Lower lobe of right lung (tissue), 2 donors: ENCODE results near the gene NUAK1. TPM values are rescaled to one million over a fixed set of nuclear protein-coding genes. Genes with fewer than 3 reads are reported as not detected.

Experiments used
- ATAC-seq, 2 donors: fragments of 200-7000 bp; cut with Tn5 transposase; one replicate each; pipeline ENCODE4 v1.9.1; 2020 to 2022; ENCODE audit warnings: mild to moderate bottlenecking in 2 of 2, moderate library complexity in 2 of 2
- DNase-seq: peaks from one replicate; pipeline ENCODE4 v3.0.0-alpha.2; 2020
- H3K27ac ChIP-seq: fragments of 200-600 bp; one replicate; pipeline ENCODE4 v1.8.0; 2022
- H3K27me3 ChIP-seq: fragments of 200-600 bp; one replicate; pipeline ENCODE4 v1.8.0; 2022; ENCODE audit warnings: low read depth
- H3K36me3 ChIP-seq: fragments of 200-600 bp; one replicate; pipeline ENCODE4 v1.8.0; 2022; ENCODE audit warnings: mild to moderate bottlenecking
- H3K4me1 ChIP-seq: fragments of 200-600 bp; one replicate; pipeline ENCODE4 v1.8.0; 2022
- H3K4me3 ChIP-seq: fragments of 200-600 bp; one replicate; pipeline ENCODE4 v1.8.0; 2022; ENCODE audit warnings: mild to moderate bottlenecking
- H3K9me3 ChIP-seq: fragments of 200-600 bp; one replicate; pipeline ENCODE4 v1.8.0; 2022
- CTCF ChIP-seq: fragments of 200-600 bp; IDR thresholded peaks from one replicate; pipeline ENCODE4 v1.8.0; 2022; ENCODE audit warnings: antibody characterized with exemption, mild to moderate bottlenecking
- intact Hi-C: fragments of 100-400 bp; cut with DNase I; formaldehyde crosslinking; loops from one replicate; pipeline ENCODE4 v1.11.0; 2022
- total RNA-seq: library from RNA; stranded (reverse); fragmentation: NEBNext Ultra II Directional; extraction: Animal tissue kit (Norgen Biotek cat#: 25700); gene quantifications from one replicate; pipeline ENCODE4 v1.2.1, GENCODE V29; 2021
- donor health status: DM: no; HTN: yes; CAD: no; lungs with severe emphysema.

Gene NUAK1
- total RNA-seq, 1 donor from 2014 or later = 17.5 TPM

GRCh38 chr12:106074361-106074705, 64.4 kb downstream of the NUAK1 start:
- ATAC-seq (peak in 1 of 2 donors; percentile 12), DNase-seq (no peak)
- Histone ChIP-seq H3K27me3 (no peaks in the 10 kb centered on the region), H3K4me1 (peaks cover 32% of the 10 kb centered on the region), H3K4me3 (no peak overlapping the region), H3K9me3 (no peaks in the 10 kb centered on the region), H3K27ac (peak overlapping the region; percentile 20), H3K36me3 (peaks cover 10% of the 10 kb centered on the region)
- intact Hi-C loops = no loop called here
- no peak for TF ChIP-seq CTCF

- H3K4me1 ChIP-seq = peaks cover 22% of the 10 kb centered on the region
- no peak overlapping the region for H3K4me3 ChIP-seq
- H3K36me3 ChIP-seq = peaks cover 21% of the 10 kb centered on the region
- no peaks in the 10 kb centered on the region for H3K9me3 ChIP-seq
- no peak overlapping the region for H3K27ac ChIP-seq
- no peak for TF ChIP-seq CTCF
- H3K27me3 ChIP-seq = no peaks in the 10 kb centered on the region
- intact Hi-C loops = no loop called here
- no peak for ATAC-seq
- DNase-seq = no peak
Observed at GRCh38 chr12:106073179-106073578, 65.6 kb downstream of the NUAK1 start.

GRCh38 chr12:106072751-106073150, 66.0 kb downstream of the NUAK1 start:
- Histone ChIP-seq H3K4me3 (no peak overlapping the region), H3K36me3 (peaks cover 25% of the 10 kb centered on the region), H3K27me3 (no peaks in the 10 kb centered on the region), H3K9me3 (no peaks in the 10 kb centered on the region), H3K27ac (peak overlapping the region; percentile 2), H3K4me1 (peaks cover 22% of the 10 kb centered on the region)
- intact Hi-C loops = no loop called here
- no peak for TF ChIP-seq CTCF
- ATAC-seq (no peak), DNase-seq (no peak)

- no peak for TF ChIP-seq CTCF
- no peak for ATAC-seq
- Histone ChIP-seq H3K4me3 (no peak overlapping the region), H3K27me3 (no peaks in the 10 kb centered on the region), H3K27ac (no peak overlapping the region), H3K9me3 (no peaks in the 10 kb centered on the region), H3K36me3 (peaks cover 36% of the 10 kb centered on the region), H3K4me1 (peaks cover 22% of the 10 kb centered on the region)
- DNase-seq = no peak
- intact Hi-C loops = no loop called here
Observed at GRCh38 chr12:106071686-106072085, 67.1 kb downstream of the NUAK1 start.

GRCh38 chr12:106070611-106071010, 68.1 kb downstream of the NUAK1 start:
- Histone ChIP-seq H3K36me3 (peaks cover 45% of the 10 kb centered on the region), H3K27ac (peak overlapping the region; percentile 13), H3K4me1 (peaks cover 18% of the 10 kb centered on the region), H3K4me3 (no peak overlapping the region), H3K27me3 (no peaks in the 10 kb centered on the region), H3K9me3 (no peaks in the 10 kb centered on the region)
- ATAC-seq (no peak), DNase-seq (no peak)
- intact Hi-C loops = no loop called here
- TF ChIP-seq CTCF = no peak

GRCh38 chr12:106070147-106070546, 68.6 kb downstream of the NUAK1 start:
- TF ChIP-seq CTCF = no peak
- Histone ChIP-seq H3K27ac (no peak overlapping the region), H3K9me3 (no peaks in the 10 kb centered on the region), H3K27me3 (no peaks in the 10 kb centered on the region), H3K4me3 (no peak overlapping the region), H3K4me1 (peaks cover 13% of the 10 kb centered on the region), H3K36me3 (peaks cover 48% of the 10 kb centered on the region)
- intact Hi-C loops = no loop called here
- ATAC-seq (no peak), DNase-seq (no peak)
